ENCODE data around the gene ARL6IP4. TPM values are rescaled to one million over a fixed set of nuclear protein-coding genes. Genes with fewer than 3 reads are reported as not detected.

The ARL6IP4 gene
- total RNA-seq, 1 experiment from 2014 or later, result 132 TPM

GRCh38 chr12:122978507-122978955, 1.9 kb upstream of the ARL6IP4 start:
- Histone ChIP-seq H3K4me1 (ENCODE audit: insufficient read depth, low read length) (peaks cover 8% of the 10 kb centered on the region; the same call in 1 of the 2 replicates), H3K56ac (ENCODE audit: insufficient read length, low read depth, low read length) (no peak overlapping the region), H3T11ph (ENCODE audit: low read length) (no peak overlapping the region), H3K27me3 (ENCODE audit: insufficient read depth, low read length) (no peaks in the 10 kb centered on the region), H2BK12ac (ENCODE audit: insufficient read length, low read depth, low read length) (no peak overlapping the region), H3K14ac (ENCODE audit: insufficient read depth, low read length) (no peak overlapping the region), H3K79me2 (ENCODE audit: insufficient read depth, low read length) (no peaks in the 10 kb centered on the region), H3K4ac (ENCODE audit: low read depth, low read length) (no peak overlapping the region), H4K5ac (ENCODE audit: insufficient read length, low read depth, low read length) (no peak overlapping the region), H3K23ac (ENCODE audit: insufficient read length, low read depth, low read length) (no peak overlapping the region), H2BK5ac (ENCODE audit: insufficient read length, low read length) (no peak overlapping the region), H3K9me3 (ENCODE audit: control insufficient read depth, low read depth, low read length) (no peaks in the 10 kb centered on the region), H4K20me1 (ENCODE audit: control insufficient read depth, insufficient read depth, insufficient read length) (no peaks in the 10 kb centered on the region), H3K79me1 (ENCODE audit: insufficient read depth, low read depth, low read length, poor library complexity, severe bottlenecking) (no peaks in the 10 kb centered on the region), H2BK15ac (ENCODE audit: low read depth, low read length) (no peak overlapping the region), H2AFZ (ENCODE audit: low read length) (no peak overlapping the region), H2BK120ac (ENCODE audit: low read depth, low read length, poor library complexity, severe bottlenecking) (no peak overlapping the region), H4K91ac (ENCODE audit: insufficient read length, low read depth, low read length) (no peak overlapping the region), H3K4me2 (ENCODE audit: insufficient read depth, insufficient read length, low read length) (no peak overlapping the region), H3K23me2 (ENCODE audit: insufficient read length, low read depth, low read length, poor library complexity, severe bottlenecking) (peaks cover 20% of the 10 kb centered on the region), H4K8ac (replicated peaks; ENCODE audit: insufficient read length, low read depth, low read length) (no peak overlapping the region), H3K27ac (ENCODE audit: insufficient read length, low read depth, low read length) (no peak overlapping the region), H3K18ac (ENCODE audit: insufficient read length, low read depth, low read length) (no peak overlapping the region), H2AK5ac (ENCODE audit: insufficient read length, low read length) (no peak overlapping the region), H2BK20ac (ENCODE audit: low read depth, low read length, poor library complexity, severe bottlenecking) (no peak overlapping the region), H3K9ac (ENCODE audit: extremely low read depth, insufficient read length, low read length) (no peak overlapping the region)
- TF ChIP-seq, protein P1, sequence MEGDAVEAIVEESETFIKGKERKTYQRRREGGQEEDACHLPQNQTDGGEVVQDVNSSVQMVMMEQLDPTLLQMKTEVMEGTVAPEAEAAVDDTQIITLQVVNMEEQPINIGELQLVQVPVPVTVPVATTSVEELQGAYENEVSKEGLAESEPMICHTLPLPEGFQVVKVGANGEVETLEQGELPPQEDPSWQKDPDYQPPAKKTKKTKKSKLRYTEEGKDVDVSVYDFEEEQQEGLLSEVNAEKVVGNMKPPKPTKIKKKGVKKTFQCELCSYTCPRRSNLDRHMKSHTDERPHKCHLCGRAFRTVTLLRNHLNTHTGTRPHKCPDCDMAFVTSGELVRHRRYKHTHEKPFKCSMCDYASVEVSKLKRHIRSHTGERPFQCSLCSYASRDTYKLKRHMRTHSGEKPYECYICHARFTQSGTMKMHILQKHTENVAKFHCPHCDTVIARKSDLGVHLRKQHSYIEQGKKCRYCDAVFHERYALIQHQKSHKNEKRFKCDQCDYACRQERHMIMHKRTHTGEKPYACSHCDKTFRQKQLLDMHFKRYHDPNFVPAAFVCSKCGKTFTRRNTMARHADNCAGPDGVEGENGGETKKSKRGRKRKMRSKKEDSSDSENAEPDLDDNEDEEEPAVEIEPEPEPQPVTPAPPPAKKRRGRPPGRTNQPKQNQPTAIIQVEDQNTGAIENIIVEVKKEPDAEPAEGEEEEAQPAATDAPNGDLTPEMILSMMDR (conservative IDR thresholded peaks at IDR 0.05), result no peak
- Mint-ChIP-seq H3K27ac (no peak overlapping the region), H3K4me3 (no peak overlapping the region), H3K36me3 (ENCODE audit: insufficient read depth in 1 of 3, low read depth in 3 of 3) (peaks cover 0 to 20% (median 8%) of the 10 kb centered on the region in 3 experiments; a peak in 4 of 7 replicates), H3K9me3 (no peaks in the 10 kb centered on the region), H3K27me3 (ENCODE audit: low read depth) (no peaks in the 10 kb centered on the region), H3K4me1 (peaks cover 23 to 34% of the 10 kb centered on the region in 2 experiments)
- no CpG with 5 or more reads among the region's 21 CpGs for WGBS (ENCODE audit: extremely low coverage, insufficient read length, low lambda C conversion rate)
- no peak for DNase-seq
